ENCODE results near the gene ITPR2.

ITPR2 gene

GRCh38 chr12:26754148-26754547 is 78.8 kb downstream of the ITPR2 start:
- no peak for DNase-seq

- no peak for DNase-seq
Observed at GRCh38 chr12:26751179-26751578, 81.8 kb downstream of the ITPR2 start.

- no peak for DNase-seq
Observed at GRCh38 chr12:26750531-26751175, 82.3 kb downstream of the ITPR2 start.

GRCh38 chr12:26749781-26750180 is 83.2 kb downstream of the ITPR2 start:
- DNase-seq = no peak

GRCh38 chr12:26748741-26749431 is 84.1 kb downstream of the ITPR2 start:
- DNase-seq = no peak

- no peak for DNase-seq
Observed at GRCh38 chr12:26748412-26748740, 84.6 kb downstream of the ITPR2 start.

GRCh38 chr12:26746121-26746714 is 86.8 kb downstream of the ITPR2 start:
- DNase-seq = no peak

- no peak for DNase-seq
Observed at GRCh38 chr12:26744697-26745440, 88.1 kb downstream of the ITPR2 start.

- DNase-seq = no peak
Observed at GRCh38 chr12:26744042-26744626, 88.9 kb downstream of the ITPR2 start.

GRCh38 chr12:26741584-26742227 is 91.3 kb downstream of the ITPR2 start:
- no peak for DNase-seq

- no peak for DNase-seq
Observed at GRCh38 chr12:26740991-26741390, 92.0 kb downstream of the ITPR2 start.

GRCh38 chr12:26740348-26740747 is 92.6 kb downstream of the ITPR2 start:
- DNase-seq = no peak

GRCh38 chr12:26737487-26738030 is 95.4 kb downstream of the ITPR2 start:
- DNase-seq = no peak

- DNase-seq = no peak
Observed at GRCh38 chr12:26736563-26737486, 96.2 kb downstream of the ITPR2 start.

- DNase-seq = no peak
Observed at GRCh38 chr12:26735249-26735639, 97.8 kb downstream of the ITPR2 start.

GRCh38 chr12:26734510-26735248 is 98.3 kb downstream of the ITPR2 start:
- no peak for DNase-seq

GRCh38 chr12:26732005-26732908 is 100.7 kb downstream of the ITPR2 start:
- no peak for DNase-seq

GRCh38 chr12:26730481-26731350 is 102.3 kb downstream of the ITPR2 start:
- no peak for DNase-seq

Data from activated naive CD4-positive, alpha-beta T cell treated with anti-CD3 and anti-CD28 coated beads, Interleukin-2, amount 50 U/mL, for 16 hours (primary cell).